Body of pancreas (tissue), 4 donors: Measurements from ENCODE around the gene DUS1L.

Source experiments
- CTCF ChIP-seq, 7 experiments: fragments of 450-650 bp in 4 of 7; fragments of 200-600 bp in 3 of 7; sonication (generic) in 3 of 7; IDR thresholded peaks; one replicate each; pipeline ENCODE4 v1.5.1; 2016 to 2019; ENCODE audit warnings: antibody characterized with exemption in 7 of 7
- POLR2A ChIP-seq, 3 donors: fragments of 450-650 bp; IDR thresholded peaks; one replicate each; pipeline ENCODE4 v1.6.1; 2016; ENCODE audit warnings: antibody characterized with exemption in 3 of 3, mild to moderate bottlenecking in 2 of 3

GRCh38 chr17:82021900-82022309 lies 43.7 kb downstream of the DUS1L start:
- TF ChIP-seq CTCF (IDR thresholded peaks at IDR 0.05), result no peak
- TF ChIP-seq POLR2A (IDR thresholded peaks at IDR 0.05), result no peak
